HG03159 (cell line): ENCODE results near the gene GTSE1.

ENCODE experiments used
- ATAC-seq: cut with Tn5 transposase; IDR thresholded peaks from one replicate; pipeline ENCODE4 v1.9.1; 2021; ENCODE audit warnings: mild to moderate bottlenecking, moderate library complexity; ENCODE audit not compliant: unreplicated experiment

Gene GTSE1

GRCh38 chr22:46363611-46364321, 67.1 kb downstream of the GTSE1 start:
- ATAC-seq: no peak

- ATAC-seq: no peak
Measured at GRCh38 chr22:46364341-46365165, 67.9 kb downstream of the GTSE1 start.

GRCh38 chr22:46365166-46365624, 68.5 kb downstream of the GTSE1 start:
- ATAC-seq: no peak

GRCh38 chr22:46366327-46366731, 69.7 kb downstream of the GTSE1 start:
- no peak for ATAC-seq

GRCh38 chr22:46366801-46367706, 70.4 kb downstream of the GTSE1 start:
- no peak for ATAC-seq

GRCh38 chr22:46367707-46368191, 71.1 kb downstream of the GTSE1 start:
- ATAC-seq: no peak

- no peak for ATAC-seq
Measured at GRCh38 chr22:46368422-46368821, 71.8 kb downstream of the GTSE1 start.

- ATAC-seq: no peak
Measured at GRCh38 chr22:46368871-46369715, 72.4 kb downstream of the GTSE1 start.

GRCh38 chr22:46369716-46370583, 73.3 kb downstream of the GTSE1 start:
- ATAC-seq: no peak

GRCh38 chr22:46370584-46371291, 74.1 kb downstream of the GTSE1 start:
- ATAC-seq: no peak

GRCh38 chr22:46371623-46372226, 75.1 kb downstream of the GTSE1 start:
- ATAC-seq: no peak

GRCh38 chr22:46372686-46373085, 76.0 kb downstream of the GTSE1 start:
- ATAC-seq: no peak

- ATAC-seq: no peak
Measured at GRCh38 chr22:46373159-46373558, 76.5 kb downstream of the GTSE1 start.

GRCh38 chr22:46373921-46374662, 77.4 kb downstream of the GTSE1 start:
- ATAC-seq: no peak

GRCh38 chr22:46374663-46375474, 78.2 kb downstream of the GTSE1 start:
- no peak for ATAC-seq

- ATAC-seq: no peak
Measured at GRCh38 chr22:46376111-46376510, 79.4 kb downstream of the GTSE1 start.
